HG02678 (cell line): ENCODE data around the gene SRGAP3.
A peak's percentile ranks its signal among the peaks of the same experiment; 100 is the strongest.
"Not testable (repeated sequence)": the region's sequence is repeated elsewhere in the genome, so short reads cannot be mapped to it uniquely, and the experiment has no call there.

Source experiments
- ATAC-seq: cut with Tn5 transposase; IDR thresholded peaks from one replicate; pipeline ENCODE4 v1.9.1; 2021; ENCODE audit warnings: mild to moderate bottlenecking, moderate library complexity; ENCODE audit not compliant: unreplicated experiment

Gene SRGAP3

GRCh38 chr3:9249273-9250192 lies at the start of gene SRGAP3:
TSS of gene SRGAP3 (minus strand) at chr3:9249646. CDS start at chr3:9248951, 695 bp downstream.
- peak; percentile 100 for ATAC-seq

- no peak for ATAC-seq
Measured at GRCh38 chr3:9298236-9298635, 48.8 kb upstream of the SRGAP3 start.

GRCh38 chr3:9296241-9296640 lies 46.8 kb upstream of the SRGAP3 start:
- no peak for ATAC-seq

- no peak for ATAC-seq
Measured at GRCh38 chr3:9295007-9295406, 45.6 kb upstream of the SRGAP3 start.

GRCh38 chr3:9293953-9294352 lies 44.5 kb upstream of the SRGAP3 start:
- not testable (repeated sequence) for ATAC-seq

GRCh38 chr3:9293076-9293475 lies 43.6 kb upstream of the SRGAP3 start:
- no peak for ATAC-seq

- ATAC-seq: no peak
Measured at GRCh38 chr3:9292516-9292915, 43.1 kb upstream of the SRGAP3 start.

- ATAC-seq: no peak
Measured at GRCh38 chr3:9291821-9292410, 42.5 kb upstream of the SRGAP3 start.

GRCh38 chr3:9290566-9290965 lies 41.1 kb upstream of the SRGAP3 start:
- ATAC-seq: no peak

GRCh38 chr3:9281533-9281932 lies 32.1 kb upstream of the SRGAP3 start:
- not testable (repeated sequence) for ATAC-seq

GRCh38 chr3:9280451-9281219 lies 31.2 kb upstream of the SRGAP3 start:
- no peak for ATAC-seq

GRCh38 chr3:9279966-9280365 lies 30.5 kb upstream of the SRGAP3 start:
- no peak for ATAC-seq

- no peak for ATAC-seq
Measured at GRCh38 chr3:9278498-9278897, 29.1 kb upstream of the SRGAP3 start.

GRCh38 chr3:9278085-9278484 lies 28.6 kb upstream of the SRGAP3 start:
- no peak for ATAC-seq

- ATAC-seq: no peak
Measured at GRCh38 chr3:9276761-9277370, 27.4 kb upstream of the SRGAP3 start.

- no peak for ATAC-seq
Measured at GRCh38 chr3:9271903-9272302, 22.5 kb upstream of the SRGAP3 start.

- no peak for ATAC-seq
Measured at GRCh38 chr3:9270704-9271103, 21.3 kb upstream of the SRGAP3 start.

- ATAC-seq: no peak
Measured at GRCh38 chr3:9266716-9267115, 17.3 kb upstream of the SRGAP3 start.

- no peak for ATAC-seq
Measured at GRCh38 chr3:9260305-9260704, 10.9 kb upstream of the SRGAP3 start.

GRCh38 chr3:9257092-9257491 lies 7.6 kb upstream of the SRGAP3 start:
- no peak for ATAC-seq

GRCh38 chr3:9255976-9256375 lies 6.5 kb upstream of the SRGAP3 start:
- ATAC-seq: no peak
